Subcutaneous adipose tissue (tissue), 4 donors: ENCODE results near the gene PDE4D. TPM values are rescaled to one million over a fixed set of nuclear protein-coding genes. Genes with fewer than 3 reads are reported as not detected.

ENCODE experiments used
- total RNA-seq, 4 donors: library from RNA; depleted of rRNA; stranded (reverse); fragments of >200 nt; gene quantifications; one replicate each; pipeline ENCODE4 v1.1.0, GENCODE V29; 2016
- TF ChIP-seq, protein P1 (sequence below): fragments of 450-650 bp; IDR thresholded peaks from one replicate; pipeline ENCODE4 v1.5.1; 2016; ENCODE audit warnings: low read depth, mild to moderate bottlenecking, control low read depth, antibody characterized with exemption, moderate library complexity

PDE4D gene
- total RNA-seq, 4 donors from 2014 or later: 15.0 to 24.0 (median 18.5) TPM

DNA sequence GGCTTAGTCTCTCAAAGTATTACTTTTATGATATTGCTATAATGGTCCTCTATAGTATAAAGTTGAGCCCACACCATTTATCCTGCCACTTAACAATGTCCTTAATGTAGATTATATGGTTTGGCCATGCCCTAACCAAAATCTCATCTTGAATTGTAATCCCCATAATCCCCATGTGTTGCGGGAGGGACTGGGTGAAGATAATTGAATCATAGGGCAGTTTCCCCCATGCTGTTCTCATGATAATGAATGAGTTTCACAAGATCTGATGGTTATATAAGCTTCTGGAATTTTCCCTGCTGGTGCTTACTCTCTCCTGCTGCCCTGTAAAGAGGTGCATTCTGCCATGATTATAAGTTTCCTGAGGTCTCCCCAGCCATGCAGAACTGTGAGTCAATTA is 811.8 kb downstream of the PDE4D start:
- TF ChIP-seq, protein P1, sequence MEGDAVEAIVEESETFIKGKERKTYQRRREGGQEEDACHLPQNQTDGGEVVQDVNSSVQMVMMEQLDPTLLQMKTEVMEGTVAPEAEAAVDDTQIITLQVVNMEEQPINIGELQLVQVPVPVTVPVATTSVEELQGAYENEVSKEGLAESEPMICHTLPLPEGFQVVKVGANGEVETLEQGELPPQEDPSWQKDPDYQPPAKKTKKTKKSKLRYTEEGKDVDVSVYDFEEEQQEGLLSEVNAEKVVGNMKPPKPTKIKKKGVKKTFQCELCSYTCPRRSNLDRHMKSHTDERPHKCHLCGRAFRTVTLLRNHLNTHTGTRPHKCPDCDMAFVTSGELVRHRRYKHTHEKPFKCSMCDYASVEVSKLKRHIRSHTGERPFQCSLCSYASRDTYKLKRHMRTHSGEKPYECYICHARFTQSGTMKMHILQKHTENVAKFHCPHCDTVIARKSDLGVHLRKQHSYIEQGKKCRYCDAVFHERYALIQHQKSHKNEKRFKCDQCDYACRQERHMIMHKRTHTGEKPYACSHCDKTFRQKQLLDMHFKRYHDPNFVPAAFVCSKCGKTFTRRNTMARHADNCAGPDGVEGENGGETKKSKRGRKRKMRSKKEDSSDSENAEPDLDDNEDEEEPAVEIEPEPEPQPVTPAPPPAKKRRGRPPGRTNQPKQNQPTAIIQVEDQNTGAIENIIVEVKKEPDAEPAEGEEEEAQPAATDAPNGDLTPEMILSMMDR: no peak

DNA sequence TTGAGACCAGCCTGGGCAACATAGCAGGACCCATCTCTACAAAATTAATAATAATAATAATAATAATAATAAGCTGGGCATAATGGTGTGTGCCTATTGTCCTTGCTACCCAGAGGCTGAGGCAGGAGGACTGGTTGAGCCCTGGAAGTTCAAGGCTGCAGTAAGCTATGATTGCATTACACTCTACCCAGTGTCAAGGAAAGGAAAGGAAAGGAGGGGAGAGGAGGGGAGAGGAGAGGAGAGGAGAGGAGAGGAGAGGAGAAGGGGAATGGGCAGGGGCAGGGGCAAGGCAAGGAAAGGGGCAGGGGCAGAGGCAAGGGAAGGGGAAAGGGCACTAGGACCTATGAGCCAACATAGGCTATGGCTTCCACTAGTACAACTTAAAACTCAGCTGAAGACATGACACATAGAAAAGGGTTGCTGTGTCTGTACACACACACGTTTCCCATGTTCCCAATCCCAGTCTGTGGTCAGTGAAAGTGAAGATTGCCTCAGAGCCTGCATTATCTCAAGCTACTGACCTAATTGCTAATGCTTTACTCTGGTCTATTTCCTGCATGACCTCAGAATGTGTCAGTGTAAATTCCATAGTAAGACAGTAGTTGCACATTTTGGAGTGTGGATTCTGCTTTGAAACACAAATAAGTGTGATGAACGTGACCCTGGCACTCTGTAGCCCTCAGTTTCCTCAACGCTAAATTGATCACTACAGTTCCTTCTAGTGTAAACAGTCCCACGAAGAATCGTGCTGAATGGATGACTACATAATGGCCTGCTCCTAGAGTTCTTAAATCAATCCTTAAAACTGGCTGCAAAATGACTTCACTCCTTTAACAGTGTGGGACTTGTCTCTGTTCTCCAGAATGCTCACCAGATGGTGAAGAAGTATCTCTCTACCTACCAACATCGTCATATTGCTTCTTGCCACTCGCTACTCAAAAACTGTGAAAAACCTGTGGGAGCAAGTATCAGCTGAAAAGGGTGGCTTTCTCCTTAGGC is 813.6 kb downstream of the PDE4D start:
- TF ChIP-seq, protein P1: no peak

DNA sequence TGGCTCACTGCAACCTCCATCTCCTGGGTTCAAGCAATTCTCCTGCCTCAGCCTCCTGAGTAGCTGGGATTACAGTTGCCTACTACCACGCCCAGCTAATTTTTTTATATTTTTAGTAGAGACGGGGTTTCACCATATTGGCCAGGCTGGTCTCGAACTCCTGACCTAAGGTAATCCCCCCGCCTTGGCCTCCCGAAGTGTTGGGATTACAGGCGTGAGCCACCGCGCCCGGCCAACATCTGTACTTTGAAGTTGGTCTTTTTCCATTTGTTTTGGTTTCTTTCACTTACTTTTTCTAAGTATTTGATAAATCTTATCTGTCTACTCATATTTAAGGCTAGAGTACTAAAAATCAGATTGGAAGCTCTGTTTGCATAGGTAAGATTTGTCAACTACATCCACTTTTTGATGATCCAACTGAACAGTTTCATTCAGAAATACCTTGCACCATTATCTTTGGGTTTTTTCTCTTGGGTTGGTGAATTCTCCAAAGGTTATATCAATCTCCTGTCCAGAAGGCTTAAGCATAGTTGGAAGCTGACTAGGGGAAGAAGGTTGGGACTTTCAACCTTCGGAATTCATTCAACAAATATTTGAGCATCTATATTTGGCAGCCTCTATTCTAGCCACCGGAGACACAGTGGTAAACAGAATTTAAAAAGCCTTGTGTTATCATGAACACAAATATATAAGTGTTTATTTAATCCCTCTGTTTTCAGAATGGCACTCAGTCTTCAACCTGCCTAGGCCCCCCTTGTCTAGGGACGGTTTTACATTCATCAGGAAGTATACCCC is 821.6 kb downstream of the PDE4D start:
- TF ChIP-seq, protein P1: no peak

DNA sequence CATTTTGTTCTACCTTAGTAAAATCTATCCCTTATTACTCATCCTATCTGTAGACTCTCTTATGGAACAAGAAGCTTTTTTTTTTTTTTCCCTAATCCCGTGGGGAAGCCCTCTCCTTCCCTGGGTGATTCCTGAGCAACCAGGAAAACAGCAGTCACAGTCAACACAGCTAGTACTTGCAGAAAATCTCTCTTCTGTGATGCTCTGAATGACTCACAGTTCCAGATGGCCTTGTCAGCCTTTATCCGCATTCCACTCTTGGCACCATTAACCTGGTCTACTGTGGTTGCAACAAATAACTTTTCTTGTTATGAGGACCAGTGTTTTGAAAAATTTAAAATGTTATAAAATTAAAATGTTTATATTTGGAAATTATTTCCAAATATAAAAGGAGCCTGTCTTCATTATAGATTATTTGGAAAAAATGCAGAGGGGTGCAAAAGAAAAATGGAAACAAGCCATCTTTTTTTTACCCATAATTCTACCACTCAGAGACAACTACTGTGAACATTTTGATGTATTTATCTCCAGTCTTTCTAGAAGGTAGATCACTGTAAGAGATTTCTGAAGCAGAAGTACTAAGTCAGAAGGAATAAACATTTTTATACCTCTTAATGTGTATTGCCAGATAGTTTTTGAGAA is 824.0 kb downstream of the PDE4D start:
- TF ChIP-seq, protein P1: no peak

DNA sequence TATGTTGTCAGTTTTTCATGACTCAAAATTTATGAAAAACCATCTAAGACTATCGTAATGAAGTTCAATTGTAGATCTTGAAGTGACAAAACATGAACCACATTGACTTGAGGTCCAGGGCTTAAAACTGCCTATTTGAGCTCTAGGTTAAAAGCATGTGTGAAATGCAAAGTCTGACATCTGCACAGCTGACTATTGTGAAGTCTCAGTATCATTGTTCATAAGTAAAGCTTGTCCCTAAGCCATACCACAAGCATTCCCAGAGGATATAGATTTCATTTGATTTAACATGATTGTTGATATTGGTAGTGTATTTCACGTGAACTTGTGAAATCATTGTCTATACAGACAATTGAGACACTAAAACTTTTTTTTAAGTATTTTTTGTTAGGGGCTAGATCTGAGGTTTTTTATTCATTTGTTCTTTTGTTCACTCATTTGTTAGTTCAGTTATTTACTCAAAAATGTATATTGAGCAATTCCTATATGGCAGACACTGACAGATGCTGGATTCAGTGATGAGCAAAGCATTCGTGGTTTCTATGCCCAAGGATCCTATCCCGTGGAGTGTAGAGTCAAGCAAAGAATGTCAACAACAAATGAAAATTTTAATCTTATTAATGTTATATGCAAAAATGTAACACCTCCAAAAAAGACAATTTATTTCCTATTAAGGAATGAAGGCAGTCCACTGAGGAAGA is 825.4 kb downstream of the PDE4D start:
- TF ChIP-seq, protein P1: no peak

DNA sequence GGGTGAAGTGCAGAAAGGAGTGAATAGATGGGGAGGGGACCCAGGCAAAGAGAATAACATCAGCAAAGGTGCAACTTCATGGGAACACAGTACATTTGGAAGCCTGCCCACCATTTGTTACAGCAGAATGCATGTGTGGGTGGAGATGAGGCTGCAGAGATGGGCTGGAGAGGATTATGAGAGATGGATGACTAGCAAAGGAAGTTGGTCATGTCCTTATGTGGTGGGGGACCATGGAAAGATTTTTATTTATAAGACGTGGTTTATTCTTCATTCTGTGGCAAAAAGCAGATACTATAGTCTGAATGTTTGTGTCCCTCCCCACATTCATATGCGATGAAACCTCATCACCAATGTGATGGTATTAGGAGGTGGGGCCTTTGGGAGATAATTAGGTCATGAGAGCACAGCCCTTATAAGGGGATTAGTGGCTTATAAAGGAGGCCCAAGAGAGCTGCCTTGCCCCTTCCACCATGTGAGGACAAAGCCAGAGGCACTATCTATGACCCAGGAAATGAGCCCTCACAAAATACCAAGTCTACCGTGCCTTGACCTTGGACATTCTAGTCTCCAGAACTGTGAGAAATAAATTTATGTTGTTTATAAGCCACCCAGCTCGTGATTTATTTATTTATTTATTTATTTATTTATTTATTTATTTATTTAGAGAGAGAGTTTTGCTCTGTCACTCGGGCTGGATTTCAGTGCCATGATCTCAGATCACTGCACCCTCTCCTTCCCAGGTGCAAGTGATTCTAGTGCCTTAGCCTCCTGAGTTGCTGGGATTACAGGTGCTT is 827.0 kb downstream of the PDE4D start:
- TF ChIP-seq, protein P1: no peak
